GM21515 (cell line): ENCODE measurements around the gene STIP1.
A peak's percentile ranks its signal among the peaks of the same experiment; 100 is the strongest.
"Not testable (repeated sequence)": the region's sequence is repeated elsewhere in the genome, so short reads cannot be mapped to it uniquely, and the experiment has no call there.

Source experiments
- ATAC-seq: cut with Tn5 transposase; IDR thresholded peaks from one replicate; pipeline ENCODE4 v1.9.1; 2021; ENCODE audit not compliant: unreplicated experiment

Gene STIP1

GRCh38 chr11:64157631-64158394, 28.2 kb upstream of the STIP1 start:
- no peak for ATAC-seq

- no peak for ATAC-seq
Observed at GRCh38 chr11:64161037-64161436, 24.9 kb upstream of the STIP1 start.

GRCh38 chr11:64162769-64163168, 23.2 kb upstream of the STIP1 start:
- ATAC-seq = not testable (repeated sequence)

- ATAC-seq = no peak
Observed at GRCh38 chr11:64163951-64164350, 22.0 kb upstream of the STIP1 start.

GRCh38 chr11:64164392-64165312, 21.3 kb upstream of the STIP1 start:
- ATAC-seq = no peak

- no peak for ATAC-seq
Observed at GRCh38 chr11:64165481-64165841, 20.5 kb upstream of the STIP1 start.

GRCh38 chr11:64165842-64166635, 19.9 kb upstream of the STIP1 start, which contains the start of gene MACROD1:
Gene MACROD1, minus strand, starts transcription at chr11:64166113. Its CDS starts 119 bp downstream, at chr11:64165994.
- ATAC-seq = peak; percentile 79

GRCh38 chr11:64170419-64170818, 15.6 kb upstream of the STIP1 start:
- ATAC-seq = no peak

- ATAC-seq = no peak
Observed at GRCh38 chr11:64173616-64174355, 12.2 kb upstream of the STIP1 start.

- no peak for ATAC-seq
Observed at GRCh38 chr11:64176751-64177150, 9.2 kb upstream of the STIP1 start.

GRCh38 chr11:64178203-64178602, 7.8 kb upstream of the STIP1 start:
- no peak for ATAC-seq

GRCh38 chr11:64178951-64179639, 6.9 kb upstream of the STIP1 start:
- ATAC-seq = no peak

- ATAC-seq = no peak
Observed at GRCh38 chr11:64180891-64181290, 5.1 kb upstream of the STIP1 start.

- no peak for ATAC-seq
Observed at GRCh38 chr11:64181506-64182411, 4.2 kb upstream of the STIP1 start.

- ATAC-seq = no peak
Observed at GRCh38 chr11:64183890-64184289, 2.1 kb upstream of the STIP1 start.

- ATAC-seq = peak; percentile 24
Observed at GRCh38 chr11:64185175-64185692, 737 bp upstream of the STIP1 start.

GRCh38 chr11:64186492-64187165, 658 bp downstream of the STIP1 start:
- ATAC-seq = no peak

GRCh38 chr11:64192434-64192833, 6.5 kb downstream of the STIP1 start:
- no peak for ATAC-seq
